Brain microvascular endothelial cell (primary cell): ENCODE results near the gene CDH4.

Source experiments
- DNase-seq: peaks from one replicate; pipeline ENCODE4 v3.0.0-alpha.2; 2020
- H3K27ac ChIP-seq: fragments of 250-450 bp; sonication (Bioruptor Pico); 2 replicates; pipeline ENCODE4 v1.5.1; 2020; ENCODE audit warnings: mild to moderate bottlenecking, moderate library complexity
- H3K27me3 ChIP-seq: fragments of 250-450 bp; sonication (Bioruptor Pico); replicated peaks from 2 replicates; pipeline ENCODE4 v1.5.1; 2020; ENCODE audit warnings: mild to moderate bottlenecking
- H3K36me3 ChIP-seq: fragments of 250-450 bp; sonication (Bioruptor Pico); replicated peaks from 2 replicates; pipeline ENCODE4 v1.5.1; 2020; ENCODE audit warnings: mild to moderate bottlenecking
- H3K4me3 ChIP-seq: 2 replicates; pipeline ENCODE4 v1.5.1; 2011; ENCODE audit warnings: low read depth, mild to moderate bottlenecking, control low read depth, low read length, moderate library complexity
- CTCF ChIP-seq: IDR thresholded peaks from 2 replicates; pipeline ENCODE4 v1.5.1; 2011; ENCODE audit warnings: low read depth, mild to moderate bottlenecking, moderate library complexity, low read length, control low read depth, inconsistent platforms; ENCODE audit errors: missing control alignments
- in situ Hi-C: cut with HindIII; loops from 2 replicates; pipeline ENCODE4 v1.10.0; 2017; ENCODE audit warnings: low sequenced_read_pairs, low pct_ligation_motif_present

CDH4 gene

GRCh38 chr20:61691978-61692377 is 439.9 kb downstream of the CDH4 start:
- Histone ChIP-seq H3K4me3 (no peak overlapping the region), H3K27me3 (no peaks in the 10 kb centered on the region), H3K36me3 (no peaks in the 10 kb centered on the region), H3K27ac (no peak overlapping the region)
- no peak for DNase-seq
- in situ Hi-C loops = no loop called here
- TF ChIP-seq CTCF = no peak

DNA sequence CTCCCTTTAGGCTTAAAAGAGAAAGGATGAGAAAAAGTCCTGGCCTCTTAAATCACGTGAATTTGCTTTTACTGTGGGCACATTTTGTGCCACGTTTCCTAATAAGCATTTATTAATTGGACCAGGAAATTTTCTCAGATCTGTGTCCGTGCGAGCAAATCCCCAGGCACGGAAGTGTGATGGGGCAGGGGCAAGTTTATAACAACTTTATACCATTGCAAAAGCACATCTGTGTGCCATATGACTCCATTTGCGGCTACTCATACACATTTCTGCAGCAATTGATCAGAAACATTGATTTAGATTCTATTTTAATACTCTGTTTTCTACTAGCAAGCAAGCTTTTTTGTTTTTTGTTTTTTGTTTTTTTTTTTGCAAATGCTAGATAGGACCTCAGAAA is 440.4 kb downstream of the CDH4 start:
- no peak for DNase-seq
- no peak overlapping the region for H3K27ac ChIP-seq
- H3K4me3 ChIP-seq = no peak overlapping the region
- no peaks in the 10 kb centered on the region for H3K27me3 ChIP-seq
- TF ChIP-seq CTCF = no peak
- in situ Hi-C loops = no loop called here
- H3K36me3 ChIP-seq = no peaks in the 10 kb centered on the region

DNA sequence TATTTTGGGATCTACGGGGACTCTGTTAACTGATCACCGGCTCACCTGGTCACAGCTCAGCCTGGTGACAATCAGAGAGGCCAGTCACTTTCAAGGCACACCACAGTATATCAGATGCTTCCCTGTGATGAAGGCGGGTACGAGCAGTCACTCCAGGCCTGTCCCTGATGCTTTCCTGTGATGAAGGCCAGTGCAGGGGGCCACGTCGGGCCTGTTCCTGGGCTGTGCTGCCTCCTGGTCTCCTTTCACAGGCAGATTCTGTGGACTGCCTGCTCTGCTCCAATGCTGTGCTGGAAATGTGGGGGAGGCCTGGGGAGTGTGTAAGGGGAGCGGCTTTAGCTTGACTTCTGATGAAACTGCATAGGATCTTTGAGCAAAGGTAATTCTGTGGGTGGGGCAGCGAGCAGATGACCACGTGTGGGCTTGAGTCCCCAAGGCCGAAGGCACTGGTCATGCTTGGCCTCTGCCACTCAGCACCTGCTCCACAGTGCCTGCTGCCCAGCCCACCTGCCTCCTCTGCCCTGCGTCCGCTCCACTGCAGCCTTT is 441.1 kb downstream of the CDH4 start:
- in situ Hi-C loops = no loop called here
- Histone ChIP-seq H3K4me3 (no peak overlapping the region), H3K27me3 (no peaks in the 10 kb centered on the region), H3K27ac (no peak overlapping the region), H3K36me3 (no peaks in the 10 kb centered on the region)
- no peak for DNase-seq
- no peak for TF ChIP-seq CTCF

GRCh38 chr20:61694682-61695081 is 442.6 kb downstream of the CDH4 start:
- no peaks in the 10 kb centered on the region for H3K27me3 ChIP-seq
- no peak for TF ChIP-seq CTCF
- H3K36me3 ChIP-seq = no peaks in the 10 kb centered on the region
- in situ Hi-C loops = no loop called here
- H3K27ac ChIP-seq = no peak overlapping the region
- no peak for DNase-seq
- no peak overlapping the region for H3K4me3 ChIP-seq

GRCh38 chr20:61695741-61696140 is 443.7 kb downstream of the CDH4 start:
- TF ChIP-seq CTCF = no peak
- Histone ChIP-seq H3K27me3 (no peaks in the 10 kb centered on the region), H3K36me3 (no peaks in the 10 kb centered on the region), H3K4me3 (no peak overlapping the region), H3K27ac (no peak overlapping the region)
- DNase-seq = no peak
- in situ Hi-C loops = no loop called here

GRCh38 chr20:61696181-61696735 is 444.2 kb downstream of the CDH4 start:
- Histone ChIP-seq H3K27me3 (no peaks in the 10 kb centered on the region), H3K4me3 (no peak overlapping the region), H3K27ac (no peak overlapping the region), H3K36me3 (no peaks in the 10 kb centered on the region)
- TF ChIP-seq CTCF = no peak
- in situ Hi-C loops = no loop called here
- DNase-seq = no peak
